GM12874 (cell line): Measurements from ENCODE around the gene PRKG1.

Experiments used
- TF ChIP-seq, protein P1 (sequence below): IDR thresholded peaks from 2 replicates; pipeline ENCODE4 v1.5.1; 2011; ENCODE audit warnings: low read depth, mild to moderate bottlenecking, control low read depth, low read length, moderate library complexity; ENCODE audit not compliant: insufficient read depth

The PRKG1 gene

DNA sequence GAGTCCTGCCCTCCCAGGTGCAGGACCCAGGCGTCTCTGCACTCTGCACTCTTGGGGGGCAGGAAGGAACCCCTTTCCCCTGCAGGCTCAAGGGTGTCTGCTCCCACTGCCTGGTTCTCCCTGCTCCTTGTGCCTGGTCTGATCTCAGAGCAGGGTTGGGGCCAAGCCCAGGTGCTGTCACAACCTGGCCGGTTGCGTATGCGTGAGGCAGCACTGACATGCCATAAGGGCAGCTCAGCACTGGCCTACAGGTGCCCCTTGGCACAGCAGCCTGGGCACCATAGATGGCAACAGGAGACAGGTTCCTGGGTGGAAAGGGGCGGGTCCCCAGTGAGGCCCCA, 1273.0 kb downstream of the PRKG1 start:
- TF ChIP-seq, protein P1, sequence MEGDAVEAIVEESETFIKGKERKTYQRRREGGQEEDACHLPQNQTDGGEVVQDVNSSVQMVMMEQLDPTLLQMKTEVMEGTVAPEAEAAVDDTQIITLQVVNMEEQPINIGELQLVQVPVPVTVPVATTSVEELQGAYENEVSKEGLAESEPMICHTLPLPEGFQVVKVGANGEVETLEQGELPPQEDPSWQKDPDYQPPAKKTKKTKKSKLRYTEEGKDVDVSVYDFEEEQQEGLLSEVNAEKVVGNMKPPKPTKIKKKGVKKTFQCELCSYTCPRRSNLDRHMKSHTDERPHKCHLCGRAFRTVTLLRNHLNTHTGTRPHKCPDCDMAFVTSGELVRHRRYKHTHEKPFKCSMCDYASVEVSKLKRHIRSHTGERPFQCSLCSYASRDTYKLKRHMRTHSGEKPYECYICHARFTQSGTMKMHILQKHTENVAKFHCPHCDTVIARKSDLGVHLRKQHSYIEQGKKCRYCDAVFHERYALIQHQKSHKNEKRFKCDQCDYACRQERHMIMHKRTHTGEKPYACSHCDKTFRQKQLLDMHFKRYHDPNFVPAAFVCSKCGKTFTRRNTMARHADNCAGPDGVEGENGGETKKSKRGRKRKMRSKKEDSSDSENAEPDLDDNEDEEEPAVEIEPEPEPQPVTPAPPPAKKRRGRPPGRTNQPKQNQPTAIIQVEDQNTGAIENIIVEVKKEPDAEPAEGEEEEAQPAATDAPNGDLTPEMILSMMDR = no peak
